TTC549 (cell line): ENCODE measurements around the gene LMBRD1.

Experiments
- FAIRE-seq: peaks from 2 replicates; lab custom pipeline; 2012; peaks lifted over from hg19 to GRCh38; lab: Jason Lieb, UNC

LMBRD1 gene

DNA sequence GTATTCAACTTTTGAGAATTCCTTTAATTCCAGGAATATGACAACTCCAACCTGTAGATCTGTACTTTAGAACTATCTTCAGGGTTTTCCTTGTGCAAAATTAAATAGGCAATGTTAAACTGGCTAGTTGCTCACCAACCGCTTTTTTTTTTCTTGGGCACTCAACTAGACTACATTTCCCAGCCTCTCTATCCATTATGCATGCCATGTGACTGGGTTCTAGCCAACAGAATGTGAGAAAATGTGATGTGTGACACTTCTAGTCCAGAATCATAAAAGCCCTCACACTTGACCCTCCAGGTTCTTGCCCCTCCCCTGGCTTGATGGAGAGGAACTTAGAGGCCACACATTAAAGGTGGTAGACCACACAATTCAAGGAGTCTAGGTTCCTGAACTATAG, 166.0 kb downstream of the LMBRD1 start:
- FAIRE-seq, result no peak

DNA sequence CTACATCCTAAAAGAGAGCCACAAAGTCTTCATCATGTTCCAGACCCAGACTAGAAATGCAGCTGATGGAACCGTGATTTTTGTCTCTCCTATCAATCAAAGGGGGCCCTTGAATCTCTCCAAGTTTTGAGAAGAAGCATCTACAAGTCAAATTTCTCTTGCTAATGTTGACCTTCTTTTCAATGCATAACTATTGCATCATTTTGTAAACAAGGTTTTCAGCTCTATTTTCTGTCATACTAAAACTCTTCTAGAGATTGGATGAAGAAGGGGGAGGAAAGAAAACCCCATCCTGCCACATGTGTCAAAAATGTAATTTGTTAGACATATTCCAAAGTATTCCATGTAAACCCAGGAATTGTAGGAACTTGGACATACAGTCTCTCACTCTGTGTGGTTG, 169.2 kb downstream of the LMBRD1 start:
- FAIRE-seq, result no peak

DNA sequence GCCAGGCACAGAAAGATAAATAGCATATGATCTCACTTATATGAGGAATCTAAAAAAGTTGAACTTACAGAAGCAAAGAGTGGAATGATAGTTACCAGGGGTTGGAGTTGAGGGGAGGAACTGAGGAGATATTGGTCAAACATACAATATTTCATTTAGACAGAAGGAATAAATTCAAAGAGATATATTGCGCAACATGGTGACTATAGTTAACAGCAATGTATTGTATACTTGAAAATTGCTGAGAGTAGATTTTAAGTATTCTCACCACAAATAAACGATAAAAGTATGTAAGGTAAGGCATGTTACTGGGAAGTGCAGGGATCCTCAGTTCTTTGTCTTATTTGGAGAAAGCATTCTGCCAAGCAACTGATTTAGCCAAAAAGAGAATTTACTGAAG, 171.9 kb downstream of the LMBRD1 start:
- FAIRE-seq, result no peak
